SK-N-SH (cell line): Measurements from ENCODE around the gene AP1M1.

Experiments
- JUND ChIP-seq: IDR thresholded peaks from 2 replicates; pipeline ENCODE4 v1.4.0; 2012
- MXI1 ChIP-seq: IDR thresholded peaks from 2 replicates; pipeline ENCODE4 v1.6.1; 2012; ENCODE audit warnings: mild to moderate bottlenecking, low read depth, low read length, improper control_type of control experiment
- POLR2AphosphoS5 ChIP-seq: IDR thresholded peaks from 2 replicates; pipeline ENCODE4 v1.6.1; 2012; ENCODE audit warnings: low read depth, low read length
- RCOR1 ChIP-seq: fragments of 150-350 bp; IDR thresholded peaks from 2 replicates; pipeline ENCODE4 v1.6.1; 2017; ENCODE audit warnings: antibody characterized with exemption, low read length
- TF ChIP-seq, protein P1 (sequence below): fragments of 200-600 bp; sonication (generic); IDR thresholded peaks from 2 replicates; pipeline ENCODE4 v1.6.1; 2017; ENCODE audit warnings: antibody characterized with exemption, mild to moderate bottlenecking, moderate library complexity

DNA sequence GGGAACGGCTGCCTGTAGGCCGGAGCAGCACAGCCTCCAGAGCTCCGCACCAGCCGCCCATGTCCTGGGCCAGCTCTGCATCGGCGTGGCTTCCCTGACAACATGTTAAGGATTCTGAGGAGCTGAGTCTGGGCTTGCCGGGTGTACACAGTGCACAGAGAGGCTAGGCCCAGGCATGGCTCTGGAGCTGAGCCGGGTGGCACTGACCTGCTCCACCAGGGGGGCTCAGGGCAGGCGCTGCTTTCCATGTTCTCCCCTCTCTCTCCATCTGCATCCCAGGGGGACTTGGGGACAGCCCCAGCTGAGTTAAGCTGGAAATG is 31.6 kb downstream of the AP1M1 start:
- TF ChIP-seq POLR2AphosphoS5, result no peak
- no peak for TF ChIP-seq MXI1
- TF ChIP-seq, protein P1, sequence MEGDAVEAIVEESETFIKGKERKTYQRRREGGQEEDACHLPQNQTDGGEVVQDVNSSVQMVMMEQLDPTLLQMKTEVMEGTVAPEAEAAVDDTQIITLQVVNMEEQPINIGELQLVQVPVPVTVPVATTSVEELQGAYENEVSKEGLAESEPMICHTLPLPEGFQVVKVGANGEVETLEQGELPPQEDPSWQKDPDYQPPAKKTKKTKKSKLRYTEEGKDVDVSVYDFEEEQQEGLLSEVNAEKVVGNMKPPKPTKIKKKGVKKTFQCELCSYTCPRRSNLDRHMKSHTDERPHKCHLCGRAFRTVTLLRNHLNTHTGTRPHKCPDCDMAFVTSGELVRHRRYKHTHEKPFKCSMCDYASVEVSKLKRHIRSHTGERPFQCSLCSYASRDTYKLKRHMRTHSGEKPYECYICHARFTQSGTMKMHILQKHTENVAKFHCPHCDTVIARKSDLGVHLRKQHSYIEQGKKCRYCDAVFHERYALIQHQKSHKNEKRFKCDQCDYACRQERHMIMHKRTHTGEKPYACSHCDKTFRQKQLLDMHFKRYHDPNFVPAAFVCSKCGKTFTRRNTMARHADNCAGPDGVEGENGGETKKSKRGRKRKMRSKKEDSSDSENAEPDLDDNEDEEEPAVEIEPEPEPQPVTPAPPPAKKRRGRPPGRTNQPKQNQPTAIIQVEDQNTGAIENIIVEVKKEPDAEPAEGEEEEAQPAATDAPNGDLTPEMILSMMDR, result no peak
- no peak for TF ChIP-seq RCOR1
- no peak for TF ChIP-seq JUND
